RWPE2 (cell line): ENCODE measurements around the gene ACSF3.
A peak's percentile ranks its signal among the peaks of the same experiment; 100 is the strongest.

Source experiments
- ATAC-seq: fragments of 200-7000 bp; cut with Tn5 transposase; 3 replicates; pipeline ENCODE4 v1.9.1; 2021; ENCODE audit warnings: low read depth
- DNase-seq: peaks from one replicate; pipeline ENCODE4 v3.0.0-alpha.2; 2020; ENCODE audit warnings: low spot score
- H3K27ac ChIP-seq: fragments of 450-650 bp; 2 replicates; pipeline ENCODE4 v1.5.1; 2017; ENCODE audit warnings: mild to moderate bottlenecking; ENCODE audit not compliant: poor library complexity, severe bottlenecking
- H3K27me3 ChIP-seq: fragments of 250-450 bp; sonication (Bioruptor Pico); 2 replicates; pipeline ENCODE4 v1.5.1; 2021; ENCODE audit warnings: mild to moderate bottlenecking, moderate library complexity; ENCODE audit not compliant: insufficient read depth, poor library complexity, severe bottlenecking
- H3K36me3 ChIP-seq: fragments of 250-450 bp; sonication (Bioruptor Pico); 2 replicates; pipeline ENCODE4 v1.5.1; 2020; ENCODE audit warnings: low read depth, mild to moderate bottlenecking, moderate library complexity
- H3K4me1 ChIP-seq: fragments of 250-450 bp; sonication (Bioruptor Pico); 2 replicates; pipeline ENCODE4 v1.5.1; 2021; ENCODE audit warnings: mild to moderate bottlenecking, moderate library complexity; ENCODE audit not compliant: insufficient read depth, poor library complexity, severe bottlenecking
- H3K4me3 ChIP-seq: fragments of 250-450 bp; sonication (Bioruptor Pico); 2 replicates; pipeline ENCODE4 v1.5.1; 2021; ENCODE audit warnings: mild to moderate bottlenecking, moderate library complexity; ENCODE audit not compliant: severe bottlenecking
- H3K9me3 ChIP-seq: fragments of 250-450 bp; sonication (Bioruptor Pico); 2 replicates; pipeline ENCODE4 v1.5.1; 2021; ENCODE audit warnings: mild to moderate bottlenecking, moderate library complexity; ENCODE audit not compliant: severe bottlenecking
- CTCF ChIP-seq: fragments of 450-650 bp; IDR thresholded peaks from one replicate; pipeline ENCODE4 v1.5.1; 2017; ENCODE audit warnings: mild to moderate bottlenecking, moderate library complexity; ENCODE audit not compliant: poor library complexity, severe bottlenecking

The ACSF3 gene

GRCh38 chr16:89113152-89113547 lies 19.5 kb downstream of the ACSF3 start:
- Histone ChIP-seq H3K27ac (no peak overlapping the region), H3K9me3 (no peaks in the 10 kb centered on the region), H3K4me1 (peaks cover 10% of the 10 kb centered on the region), H3K4me3 (no peak overlapping the region), H3K36me3 (peaks cover 56% of the 10 kb centered on the region), H3K27me3 (no peaks in the 10 kb centered on the region)
- DNase-seq, result no peak
- no peak for TF ChIP-seq CTCF
- no peak for ATAC-seq

GRCh38 chr16:89113661-89114060 lies 20.0 kb downstream of the ACSF3 start:
- H3K36me3 ChIP-seq, result peaks cover 52% of the 10 kb centered on the region
- H3K9me3 ChIP-seq, result no peaks in the 10 kb centered on the region
- H3K4me3 ChIP-seq, result no peak overlapping the region
- H3K4me1 ChIP-seq, result peaks cover 10% of the 10 kb centered on the region
- TF ChIP-seq CTCF, result no peak
- DNase-seq (no peak), ATAC-seq (no peak)
- H3K27ac ChIP-seq, result no peak overlapping the region
- H3K27me3 ChIP-seq, result no peaks in the 10 kb centered on the region

GRCh38 chr16:89114159-89114981 lies 20.7 kb downstream of the ACSF3 start:
- Histone ChIP-seq H3K27me3 (no peaks in the 10 kb centered on the region), H3K9me3 (no peaks in the 10 kb centered on the region), H3K27ac (no peak overlapping the region), H3K4me1 (peaks cover 10% of the 10 kb centered on the region), H3K36me3 (peaks cover 50% of the 10 kb centered on the region), H3K4me3 (no peak overlapping the region)
- ATAC-seq, result peak; percentile 33; the same call in 2 of the 3 replicates
- DNase-seq, result peak; percentile 63
- no peak for TF ChIP-seq CTCF

- H3K4me3 ChIP-seq, result no peak overlapping the region
- DNase-seq (peak; percentile 62), ATAC-seq (peak; percentile 24; the same call in 1 of the 3 replicates)
- H3K9me3 ChIP-seq, result no peaks in the 10 kb centered on the region
- no peak for TF ChIP-seq CTCF
- no peak overlapping the region for H3K27ac ChIP-seq
- H3K27me3 ChIP-seq, result no peaks in the 10 kb centered on the region
- peaks cover 45% of the 10 kb centered on the region for H3K36me3 ChIP-seq
- H3K4me1 ChIP-seq, result peaks cover 10% of the 10 kb centered on the region
Observed at GRCh38 chr16:89115216-89115861, 21.7 kb downstream of the ACSF3 start.
